ENCODE results near the gene GRM8.

- TF ChIP-seq TAF1 (IDR thresholded peaks at IDR 0.05; ENCODE audit: borderline replicate concordance, low read depth, low read length): no peak
- TF ChIP-seq POLR2A (IDR thresholded peaks at IDR 0.05; ENCODE audit: low read depth, low read length): no peak
These were observed 2.3 kb downstream of the GRM8 start for GRCh38 chr7:127250312-127251035.

All from GM12892 (cell line).